CD4-positive, alpha-beta T cell treated with Interferon gamma for 1 hour (primary cell): ENCODE results near the gene SRGAP2B.
"Not testable (repeated sequence)": the region's sequence is repeated elsewhere in the genome, so short reads cannot be mapped to it uniquely, and the experiment has no call there.

Experiments
- DNase-seq: peaks from one replicate; pipeline ENCODE4 v3.0.0-alpha.2; 2020

Gene SRGAP2B

DNA sequence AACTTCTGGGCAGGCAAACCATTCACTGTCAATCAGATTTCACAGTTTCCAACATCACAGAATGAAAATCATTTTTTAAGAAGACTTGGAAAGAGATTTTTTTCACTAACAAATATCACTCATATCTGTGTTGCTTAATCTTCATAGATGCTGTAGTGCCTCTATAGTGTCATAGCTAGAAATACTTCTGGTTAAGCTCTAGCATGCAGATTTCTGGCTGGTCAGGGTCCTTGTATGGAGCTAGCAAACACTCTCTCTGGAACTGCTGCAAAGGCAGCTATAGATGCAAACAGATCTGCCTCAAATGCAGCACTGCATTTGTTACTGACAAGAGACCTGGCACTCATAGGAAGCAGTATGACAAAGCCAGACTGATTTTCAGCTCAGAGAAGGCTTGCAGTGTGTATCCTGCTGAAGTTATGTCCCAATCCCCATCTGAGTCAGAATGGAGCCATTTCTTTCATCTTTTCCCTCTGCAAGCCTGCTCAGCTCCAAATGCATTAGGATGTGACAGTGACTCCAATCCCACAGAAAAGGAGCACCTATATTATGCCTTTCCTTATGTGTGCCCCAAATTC is 99.2 kb downstream of the SRGAP2B start:
- not testable (repeated sequence) for DNase-seq

DNA sequence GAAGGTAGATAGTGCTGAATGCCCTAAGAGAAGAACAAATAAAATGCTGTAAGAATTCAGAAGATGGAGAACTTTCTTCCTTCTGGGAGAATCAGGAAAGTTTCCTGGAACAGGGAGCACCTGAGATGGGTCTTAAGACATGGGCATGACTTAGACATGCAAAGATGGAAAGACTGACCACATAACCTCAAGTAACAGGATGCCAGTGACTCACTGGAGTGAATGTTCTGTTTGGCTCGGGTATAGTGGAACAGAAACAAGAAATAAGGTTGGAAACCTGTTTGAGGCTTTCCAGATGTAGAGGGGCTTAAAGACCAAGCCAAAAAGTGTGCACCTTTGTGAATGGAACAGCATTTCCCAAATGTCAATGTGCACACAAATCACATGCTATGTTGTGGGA is 102.2 kb downstream of the SRGAP2B start:
- not testable (repeated sequence) for DNase-seq

DNA sequence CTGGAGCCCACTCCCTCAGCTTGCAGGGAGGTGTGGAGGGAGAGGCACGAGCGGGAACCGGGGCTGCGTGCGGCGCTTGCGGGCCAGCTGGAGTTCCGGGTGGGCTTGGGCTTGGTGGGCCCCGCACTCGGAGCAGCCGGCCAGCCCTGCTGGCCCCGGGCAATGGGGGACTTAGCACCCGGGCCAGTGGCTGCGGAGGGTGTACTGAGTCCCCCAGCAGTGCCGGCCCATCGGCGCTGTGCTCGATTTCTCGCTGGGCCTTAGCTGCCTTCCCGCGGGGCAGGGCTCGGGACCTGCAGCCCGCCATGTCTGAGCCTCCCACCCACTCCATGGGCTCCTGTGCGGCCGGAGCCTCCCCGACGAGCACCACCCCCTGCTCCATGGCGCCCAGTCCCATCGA is 104.5 kb downstream of the SRGAP2B start:
- DNase-seq = not testable (repeated sequence)

DNA sequence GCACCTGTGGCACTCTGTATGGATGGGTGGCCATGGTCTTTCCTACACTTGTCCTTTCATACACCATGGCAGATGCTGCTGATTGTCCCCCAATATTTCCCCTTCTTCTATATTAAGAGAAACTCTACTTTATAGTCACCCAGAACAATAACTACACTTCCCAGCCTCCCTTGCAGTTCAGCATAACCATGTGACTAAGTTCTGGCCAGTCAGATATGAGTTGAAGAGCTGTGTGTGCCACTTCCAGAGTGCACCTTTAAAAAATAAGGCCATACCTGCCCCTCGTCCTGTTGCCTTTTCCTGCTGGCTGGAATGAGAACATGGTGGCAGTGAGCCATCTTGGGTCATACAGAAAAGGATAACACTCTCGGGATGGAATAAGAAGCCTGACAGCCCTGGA is 108.0 kb downstream of the SRGAP2B start:
- DNase-seq = not testable (repeated sequence)

DNA sequence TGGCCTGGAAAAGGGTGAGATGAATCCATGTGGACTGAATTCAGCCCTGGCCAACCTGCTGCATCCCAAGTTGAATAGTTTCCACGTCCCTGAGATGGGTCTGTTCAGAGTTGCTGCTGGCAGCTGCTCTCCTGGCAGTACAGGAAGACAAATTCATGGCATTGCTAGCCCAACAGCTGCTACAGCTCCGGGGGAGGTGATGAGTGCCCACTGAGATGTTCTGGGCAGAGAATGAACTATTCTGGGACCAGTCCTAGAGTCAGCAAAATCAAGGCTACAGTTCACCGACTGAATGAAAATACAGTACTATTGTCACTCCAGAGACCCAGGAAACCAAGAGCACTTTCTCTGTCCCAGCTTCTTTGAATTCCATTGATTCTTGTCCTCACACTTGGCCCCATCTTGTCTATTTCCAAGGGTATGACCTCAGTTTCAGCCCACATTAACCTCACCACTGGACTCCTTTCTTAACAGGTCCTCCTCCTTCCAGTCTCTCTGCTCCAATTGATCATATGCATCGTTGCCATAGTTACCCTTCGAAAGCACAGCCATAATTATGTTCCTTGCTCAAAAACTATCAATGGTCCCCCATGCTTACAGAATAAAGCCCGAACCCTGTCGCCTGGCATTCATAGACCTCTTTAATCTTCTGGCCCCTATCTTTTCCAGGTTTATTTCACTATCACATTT is 108.8 kb downstream of the SRGAP2B start:
- not testable (repeated sequence) for DNase-seq

DNA sequence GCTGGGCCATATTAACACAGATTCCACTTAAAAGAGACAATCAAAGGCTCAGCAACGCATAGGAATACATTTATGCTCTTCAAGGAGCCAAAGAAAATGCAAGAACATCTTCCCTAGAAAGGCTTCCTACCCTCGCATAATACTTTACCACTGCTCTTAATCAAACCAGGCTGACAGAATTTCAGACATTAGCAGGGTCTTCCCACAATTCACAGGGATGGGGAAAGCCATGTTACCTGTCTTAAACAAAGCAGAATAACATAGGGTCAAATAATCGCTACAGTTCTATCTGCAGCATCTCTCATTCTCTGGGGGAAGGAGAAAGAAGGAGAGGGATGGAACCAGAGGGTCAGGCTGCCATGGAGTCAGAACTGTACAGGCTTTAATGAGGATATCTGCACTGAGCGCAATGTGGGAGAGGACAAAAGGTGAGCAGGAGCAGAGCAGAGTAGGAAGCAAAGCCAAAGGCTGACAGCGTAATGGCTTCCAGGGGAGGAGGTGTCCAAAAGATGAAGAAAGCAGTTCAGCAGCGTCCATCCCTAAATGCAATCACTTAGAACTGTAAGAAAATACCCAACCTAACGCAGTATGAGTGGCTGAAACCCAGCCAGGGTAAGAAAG is 109.5 kb downstream of the SRGAP2B start:
- not testable (repeated sequence) for DNase-seq

DNA sequence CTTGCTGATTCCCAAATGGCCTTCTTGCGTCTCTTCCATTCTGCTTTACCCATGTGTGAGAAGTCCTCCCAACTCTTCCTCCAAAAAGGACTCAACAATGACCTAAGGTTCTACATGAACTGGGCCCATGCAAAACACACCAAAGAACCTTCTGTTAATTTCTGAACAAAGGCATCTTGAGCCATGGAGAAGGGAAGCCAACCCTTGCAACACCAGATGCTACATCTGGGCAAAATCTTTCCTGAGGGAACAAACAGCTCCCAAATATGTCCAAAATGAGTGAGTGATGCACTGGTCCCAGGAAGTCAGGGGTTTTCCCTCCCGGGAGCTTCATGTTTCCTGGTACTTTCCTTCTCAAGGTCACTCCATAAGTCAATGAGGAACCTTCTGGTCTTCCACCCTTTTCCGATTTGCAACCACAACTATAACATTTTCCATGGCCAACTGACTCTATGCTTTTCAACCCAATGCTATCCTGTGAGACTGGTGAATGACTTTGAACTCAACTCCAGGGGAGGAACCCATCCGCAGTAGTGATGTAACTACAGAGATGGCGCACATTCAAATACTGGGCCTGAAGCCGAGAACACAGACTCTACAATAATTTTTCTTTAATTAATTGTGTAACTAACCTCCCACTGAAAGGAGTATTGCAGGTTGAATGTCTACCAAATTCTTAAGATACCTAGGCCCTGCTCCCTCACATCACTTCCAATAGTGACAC is 112.2 kb downstream of the SRGAP2B start:
- not testable (repeated sequence) for DNase-seq

DNA sequence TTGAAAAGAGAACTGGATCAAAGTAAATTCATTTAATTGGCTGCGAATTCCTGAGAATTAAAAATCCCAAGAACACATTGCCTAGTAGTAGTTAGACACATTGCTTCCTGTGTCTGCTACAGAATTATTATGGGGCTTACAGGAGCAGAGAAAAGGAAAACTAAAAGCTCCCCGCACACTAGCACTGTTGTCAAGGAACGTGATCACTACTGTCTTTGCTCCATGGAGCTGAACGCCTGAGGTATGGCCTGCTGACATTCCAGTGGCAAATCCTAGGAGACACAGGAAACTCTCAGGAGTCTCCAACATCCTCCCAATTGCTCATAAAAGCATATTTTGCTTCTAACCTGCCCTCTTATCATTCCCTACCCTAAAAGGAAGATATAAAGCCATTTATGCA is 114.0 kb downstream of the SRGAP2B start:
- DNase-seq = not testable (repeated sequence)

DNA sequence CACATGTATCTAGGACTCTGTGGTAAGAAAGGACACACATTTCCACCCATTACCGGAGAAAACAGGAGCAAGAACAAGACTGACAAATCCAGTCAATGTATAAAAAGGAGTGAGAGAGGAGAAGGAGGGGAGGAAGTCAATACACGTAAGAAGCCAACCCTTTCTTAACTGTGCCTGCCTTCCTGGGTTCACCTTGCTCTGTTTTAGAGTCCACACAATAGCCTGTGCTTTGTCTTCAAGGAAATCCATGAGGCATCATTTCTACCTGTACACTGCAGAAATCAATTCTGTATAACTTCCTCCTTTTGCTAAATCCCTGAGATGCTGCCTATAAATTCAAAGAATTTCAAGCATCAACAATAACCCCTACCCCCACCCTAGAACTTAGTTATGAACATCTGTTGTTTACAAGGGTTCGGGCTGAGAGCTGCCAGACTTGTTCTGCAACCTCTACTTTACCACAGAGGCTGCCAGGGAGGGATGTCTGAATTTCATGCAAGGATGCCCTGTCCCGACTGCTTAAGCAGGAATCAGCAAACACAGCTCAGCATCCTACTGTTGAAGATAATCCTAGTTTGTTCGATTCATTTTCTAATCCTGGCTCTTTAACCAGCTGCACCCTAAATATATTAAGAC is 115.0 kb downstream of the SRGAP2B start:
- not testable (repeated sequence) for DNase-seq

DNA sequence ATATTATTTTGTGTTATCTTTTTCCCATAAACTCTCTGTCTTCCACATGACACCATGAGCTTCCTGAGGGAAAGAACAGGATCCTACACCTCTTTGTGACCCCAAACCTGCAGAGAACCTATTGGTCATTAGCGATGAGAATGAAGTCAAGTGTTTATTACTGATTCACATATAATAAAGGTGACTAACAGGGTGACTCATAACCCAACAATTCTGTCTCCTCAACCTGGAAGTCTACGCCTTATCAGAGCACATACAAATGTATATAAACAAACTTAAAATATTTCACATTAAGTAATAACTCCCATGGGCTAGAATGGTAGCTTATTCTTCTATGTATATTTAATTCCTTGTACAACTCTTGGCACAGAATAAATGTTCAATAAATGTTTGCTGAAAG is 117.3 kb downstream of the SRGAP2B start:
- not testable (repeated sequence) for DNase-seq

DNA sequence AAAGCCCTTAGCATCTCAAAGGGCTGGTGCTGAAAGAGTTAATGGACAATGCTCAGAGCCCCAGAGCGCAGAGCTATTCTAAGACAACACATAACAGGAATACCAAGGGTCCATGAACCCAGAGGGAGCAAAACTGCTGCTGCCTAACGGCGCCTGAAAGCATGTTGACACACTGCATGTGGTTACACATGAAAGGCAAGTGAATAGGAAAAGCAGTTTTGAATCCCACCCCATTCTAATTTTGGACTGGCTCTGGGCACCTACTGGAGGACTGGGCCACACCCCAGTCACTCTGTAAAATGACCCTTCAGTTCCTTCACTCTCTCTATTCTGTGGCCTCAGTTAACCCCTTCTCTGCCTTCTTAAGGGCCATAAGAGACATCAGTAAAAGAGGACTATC is 123.2 kb downstream of the SRGAP2B start:
- not testable (repeated sequence) for DNase-seq

DNA sequence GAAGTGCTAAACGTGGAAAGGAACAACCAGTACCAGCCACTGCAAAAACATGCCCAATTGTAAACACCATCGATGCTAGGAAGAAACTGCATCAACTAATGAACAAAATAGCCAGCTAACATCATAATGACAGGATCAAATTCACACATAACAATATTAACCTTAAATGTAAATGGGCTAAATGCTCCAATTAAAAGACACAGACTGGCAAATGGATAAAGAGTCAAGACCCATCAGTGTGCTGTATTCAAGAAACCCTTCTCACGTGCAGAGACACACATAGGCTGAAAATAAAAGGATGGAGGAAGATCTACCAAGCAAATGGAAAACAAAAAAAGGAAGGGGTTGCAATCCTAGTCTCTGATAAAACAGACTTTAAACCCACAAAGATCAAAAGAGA is 128.6 kb downstream of the SRGAP2B start:
- DNase-seq = not testable (repeated sequence)

DNA sequence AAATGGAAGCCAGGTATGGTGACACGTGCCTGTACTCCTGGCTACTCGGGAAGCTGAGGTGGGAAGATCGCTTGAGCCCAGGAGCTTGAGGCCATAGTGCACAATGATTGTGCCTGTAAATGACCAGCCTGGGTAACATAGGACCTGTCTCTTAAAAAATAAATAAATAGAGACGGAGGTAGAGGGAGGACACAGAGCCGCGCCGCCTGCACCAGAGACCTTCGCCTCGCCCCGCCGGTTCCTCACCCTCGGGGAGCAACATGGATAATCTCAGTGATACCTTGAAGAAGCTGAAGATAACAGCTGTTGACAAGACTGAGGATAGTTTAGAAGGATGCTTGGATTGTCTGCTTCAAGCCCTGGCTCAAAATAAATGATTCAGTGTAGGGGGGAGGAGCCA is 130.4 kb downstream of the SRGAP2B start:
- DNase-seq = not testable (repeated sequence)

DNA sequence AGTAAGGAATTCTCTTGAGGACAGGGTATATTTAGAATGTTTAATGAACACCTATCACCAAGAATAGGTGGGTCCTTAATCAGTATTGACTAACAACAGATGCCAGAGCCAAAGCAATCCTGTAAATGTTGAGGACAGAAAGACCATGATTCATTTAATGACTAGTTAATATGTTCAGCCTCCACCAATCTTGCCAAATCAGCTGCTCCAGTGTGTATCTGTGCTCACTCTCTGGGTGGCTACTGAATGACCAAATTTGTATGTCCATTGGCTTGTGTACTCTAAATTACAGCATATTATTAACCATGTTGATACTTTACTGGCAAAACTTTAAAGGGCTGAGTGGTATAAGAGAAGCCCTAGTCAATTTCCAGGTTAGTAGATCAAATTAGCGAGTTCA is 130.9 kb downstream of the SRGAP2B start:
- DNase-seq = not testable (repeated sequence)

DNA sequence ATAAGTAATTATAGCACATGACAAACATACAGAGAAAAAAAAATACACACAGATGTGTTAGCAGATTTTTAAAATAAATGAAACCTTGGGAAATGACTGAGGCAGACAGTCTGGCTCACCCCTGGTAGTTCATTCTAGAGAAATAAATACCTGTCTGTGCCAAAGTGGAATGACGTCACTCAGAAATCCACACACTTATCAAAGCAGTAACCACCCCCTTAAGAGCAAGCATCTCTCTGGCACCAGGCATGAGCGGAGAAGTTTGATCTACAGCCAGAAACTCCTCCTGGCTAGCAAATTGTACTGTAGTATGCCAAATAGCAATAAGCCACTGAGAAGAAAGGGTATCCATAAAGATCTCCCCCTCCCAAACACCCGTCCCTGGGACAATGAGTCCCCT is 131.6 kb downstream of the SRGAP2B start:
- not testable (repeated sequence) for DNase-seq

DNA sequence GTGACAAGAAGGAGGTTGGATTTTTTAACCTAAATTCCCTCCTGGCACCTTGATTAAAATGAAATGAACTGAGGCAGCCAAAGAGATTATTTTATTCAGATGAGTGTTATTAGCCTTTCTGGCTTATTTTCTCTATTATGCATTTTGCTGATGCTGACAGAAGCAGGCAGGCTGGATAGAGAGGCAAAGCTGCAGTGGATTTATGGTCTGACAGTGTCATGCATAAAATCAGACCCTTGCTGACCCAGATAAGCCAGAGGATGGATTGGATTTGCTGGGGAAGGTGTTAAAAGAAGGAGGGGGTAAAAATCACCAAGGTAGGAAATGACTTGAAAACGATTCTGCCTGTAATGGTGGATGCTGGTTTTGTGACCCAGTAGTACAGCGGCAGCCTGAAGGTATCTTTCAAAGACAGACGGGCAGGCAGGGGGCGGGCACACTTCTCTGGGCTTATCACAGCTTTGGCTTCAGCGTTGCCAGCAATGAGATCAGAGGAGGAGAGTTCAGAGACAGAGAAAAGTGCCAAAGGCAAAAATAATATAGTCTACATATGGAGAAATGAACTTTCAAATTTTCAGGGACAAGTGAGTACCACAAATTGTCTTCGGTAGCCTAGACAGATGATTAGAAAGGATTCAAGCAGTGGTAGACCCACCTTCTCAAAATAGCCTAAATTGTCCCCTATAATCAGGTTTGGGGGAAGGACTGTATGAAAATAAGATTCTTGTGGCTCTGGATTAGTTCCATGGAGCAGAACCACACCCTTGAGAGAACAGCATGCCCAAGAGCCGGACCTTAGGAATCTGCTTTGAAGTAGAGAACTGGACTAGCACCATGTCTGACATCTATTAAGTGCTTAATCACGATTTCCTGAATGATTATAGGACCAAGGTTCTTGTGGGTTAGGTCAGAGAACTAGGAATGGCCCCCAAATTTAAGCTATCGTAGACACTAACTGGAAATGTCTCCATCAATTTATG is 133.2 kb downstream of the SRGAP2B start:
- not testable (repeated sequence) for DNase-seq

DNA sequence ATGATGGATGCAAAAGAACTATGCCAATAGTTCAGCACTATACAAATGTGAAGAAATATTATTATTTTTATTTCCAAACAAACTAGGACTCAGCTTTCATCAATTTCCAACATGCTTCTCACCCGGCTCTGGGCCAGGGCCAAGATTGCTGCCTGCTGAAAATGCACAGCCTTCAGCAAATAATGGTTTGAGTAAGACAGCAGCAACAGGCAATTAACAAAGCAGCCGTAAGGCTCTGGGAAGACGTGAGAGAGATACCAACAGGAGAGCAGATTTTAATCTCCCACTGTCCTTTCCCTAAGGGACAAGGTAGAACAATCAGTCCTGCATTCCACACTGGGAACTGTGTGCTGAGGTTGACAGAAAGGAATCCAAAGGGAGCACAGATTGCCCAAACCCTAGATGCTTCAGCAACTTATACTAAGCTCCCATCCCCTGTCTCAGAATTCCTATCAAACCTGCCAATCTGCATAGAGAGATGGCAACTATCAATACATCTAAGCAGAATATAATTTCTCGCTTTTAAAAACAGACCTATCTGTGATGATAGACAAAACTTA is 134.1 kb downstream of the SRGAP2B start:
- not testable (repeated sequence) for DNase-seq

DNA sequence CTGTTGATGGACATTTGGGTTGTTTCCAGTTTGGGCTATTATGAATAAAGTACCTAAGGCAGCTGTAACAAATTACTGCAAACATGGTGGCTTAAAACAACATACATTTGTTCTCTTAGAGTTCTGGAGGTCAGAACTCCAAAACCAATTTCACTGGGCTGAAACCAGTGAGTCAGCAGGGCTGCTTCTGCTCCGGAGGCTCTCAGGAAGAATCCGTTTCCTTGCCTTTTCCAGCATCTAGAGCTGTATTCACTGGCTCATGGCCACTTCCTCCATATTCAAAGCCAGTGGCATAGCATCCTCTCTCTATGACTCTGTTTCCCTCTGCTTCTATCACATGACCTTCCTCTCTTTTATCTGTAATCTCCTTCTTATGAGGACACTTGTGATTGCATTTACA is 146.7 kb downstream of the SRGAP2B start:
- not testable (repeated sequence) for DNase-seq

DNA sequence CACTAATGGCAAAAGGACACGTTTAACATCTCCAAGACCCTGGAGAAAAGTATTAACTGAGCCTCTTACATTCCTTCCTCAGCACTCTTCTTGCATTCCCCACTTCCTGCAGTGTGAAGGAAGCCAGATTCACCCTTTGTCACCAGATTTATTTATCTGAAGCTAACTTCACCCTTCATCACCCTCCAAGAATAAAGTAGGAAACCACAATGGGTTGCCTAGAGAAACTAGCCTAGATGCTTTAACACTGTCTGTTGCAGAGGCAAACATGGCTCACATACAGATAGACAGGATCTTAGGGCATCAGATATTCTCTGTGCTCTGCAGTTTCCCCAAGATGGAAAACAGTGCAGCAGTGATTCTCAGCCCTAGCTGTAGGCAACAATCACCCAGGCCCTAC is 147.6 kb downstream of the SRGAP2B start:
- not testable (repeated sequence) for DNase-seq

DNA sequence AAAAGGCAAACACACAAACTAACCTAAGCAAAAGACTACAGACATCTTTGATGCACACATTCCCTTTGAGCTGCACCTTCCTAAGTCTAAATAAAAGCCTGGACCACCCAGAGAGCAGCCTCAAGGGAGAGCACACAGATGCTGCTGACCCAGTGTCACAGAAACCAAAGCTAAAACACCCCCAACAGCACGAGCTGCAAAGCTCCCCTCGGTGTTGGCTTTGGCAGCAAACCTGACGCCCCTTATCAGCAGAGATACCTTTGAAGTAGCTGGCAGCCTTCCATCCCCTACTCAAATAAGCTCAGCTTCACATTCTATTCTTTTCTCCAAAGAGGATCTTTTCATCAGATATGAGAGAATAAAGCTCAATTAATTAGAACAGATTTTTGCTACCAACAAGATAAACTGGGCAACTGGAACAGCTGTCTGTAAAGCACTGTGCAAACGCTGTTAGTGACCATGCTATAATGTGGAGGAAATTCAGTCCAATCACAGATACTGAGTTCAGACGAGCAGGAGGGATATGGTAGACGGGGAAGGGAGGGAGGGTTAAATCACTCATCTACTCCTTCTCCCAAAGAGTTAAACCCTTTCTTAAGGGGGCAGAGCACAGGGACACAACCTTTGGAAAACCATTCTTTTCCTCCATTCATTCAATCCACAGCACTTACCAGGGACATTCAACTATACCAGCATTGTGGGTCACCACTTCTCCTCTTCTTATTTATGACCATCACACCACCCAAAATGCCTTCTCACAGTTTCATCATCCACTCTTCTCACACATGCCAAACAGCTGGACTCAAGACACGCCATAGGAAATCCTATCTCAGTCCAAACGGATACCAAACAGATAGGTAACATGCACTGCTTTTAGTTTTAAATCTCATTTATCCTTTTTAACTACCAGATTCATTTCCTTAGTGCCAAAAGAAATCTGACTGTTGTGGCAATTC is 148.3 kb downstream of the SRGAP2B start:
- not testable (repeated sequence) for DNase-seq
